Gastroesophageal sphincter (tissue), 4 donors: ENCODE measurements around the gene SDK2. TPM values are rescaled to one million over a fixed set of nuclear protein-coding genes. Genes with fewer than 3 reads are reported as not detected.

Experiments used
- ATAC-seq: fragments of 150-250 bp; one replicate; pipeline ENCODE4 v1.9.1; 2016; ENCODE audit warnings: mild to moderate bottlenecking, moderate library complexity
- H3K27ac ChIP-seq, 4 donors: fragments of 200-600 bp; sonication (generic) in 3 of 4; 1 replicate in 3 of 4; 2 replicates in 1 of 4; pipeline ENCODE4 v1.5.1; 2016 to 2019
- H3K27me3 ChIP-seq: fragments of 200-600 bp; sonication (generic); one replicate; pipeline ENCODE4 v1.5.1; 2019
- H3K36me3 ChIP-seq, 2 donors: fragments of 200-600 bp; sonication (generic); one replicate each; pipeline ENCODE4 v1.5.1; 2019; ENCODE audit warnings: control low read depth in 1 of 2
- H3K4me1 ChIP-seq, 3 donors: fragments of 200-600 bp; sonication (generic); 1 replicate in 2 of 3; 2 replicates in 1 of 3; pipeline ENCODE4 v1.5.1; 2016 to 2019; ENCODE audit warnings: control low read depth in 2 of 3
- H3K4me3 ChIP-seq, 2 donors: fragments of 200-600 bp; sonication (generic); one replicate each; pipeline ENCODE4 v1.5.1; 2019; ENCODE audit warnings: mild to moderate bottlenecking in 1 of 2, moderate library complexity in 1 of 2
- H3K9me3 ChIP-seq, 3 donors: fragments of 200-600 bp; sonication (generic); one replicate each; pipeline ENCODE4 v1.5.1; 2017 to 2019; ENCODE audit warnings: control low read depth in 2 of 3
- CTCF ChIP-seq, 4 experiments: fragments of 200-600 bp in 2 of 4; fragments of 450-650 bp in 2 of 4; sonication (generic) in 1 of 4; IDR thresholded peaks; one replicate each; pipeline ENCODE4 v1.5.1; 2017 to 2019; ENCODE audit warnings: antibody characterized with exemption in 4 of 4, mild to moderate bottlenecking in 2 of 4, moderate library complexity in 2 of 4
- EP300 ChIP-seq: sonication (generic); formaldehyde crosslinking; IDR thresholded peaks from one replicate; pipeline ENCODE4 v1.6.1; 2017; ENCODE audit warnings: antibody characterized with exemption, mild to moderate bottlenecking
- POLR2A ChIP-seq, 2 donors: fragments of 450-650 bp; IDR thresholded peaks; one replicate each; pipeline ENCODE4 v1.6.1; 2017; ENCODE audit warnings: antibody characterized with exemption in 2 of 2, mild to moderate bottlenecking in 2 of 2, moderate library complexity in 1 of 2
- POLR2AphosphoS5 ChIP-seq: sonication (generic); formaldehyde crosslinking; IDR thresholded peaks from one replicate; pipeline ENCODE4 v1.6.1; 2017; ENCODE audit warnings: antibody characterized with exemption
- WGBS, 2 donors: methylation state at CpG; one replicate each; pipeline ENCODE4 v1.1.5; 2018; ENCODE audit warnings: low coverage in 1 of 2; 5-methylcytosine and 5-hydroxymethylcytosine counted together
- total RNA-seq, 4 donors: library from RNA; depleted of rRNA; stranded (reverse); fragments of >200 nt; gene quantifications; one replicate each; pipeline ENCODE4 v1.1.0, GENCODE V29; 2016

SDK2 gene
- total RNA-seq, 4 donors from 2014 or later, result 0.31 to 2.0 (median 0.78) TPM

- H3K27me3 ChIP-seq, result no peaks in the 10 kb centered on the region
- no peak overlapping the region for H3K27ac ChIP-seq
- 96% methylated on average over 4 of the region's 11 CpGs; no CpG with 5 or more reads in 1 of the 2 donors for WGBS, 2 donors
- H3K4me1 ChIP-seq, result no peaks in the 10 kb centered on the region
- no peak overlapping the region for H3K4me3 ChIP-seq
- ATAC-seq, result no peak
- TF ChIP-seq CTCF (IDR thresholded peaks at IDR 0.05) (no peak), EP300 (no peak), POLR2A (IDR thresholded peaks at IDR 0.05) (no peak), POLR2AphosphoS5 (no peak)
- no peaks in the 10 kb centered on the region for H3K36me3 ChIP-seq
- H3K9me3 ChIP-seq, result no peaks in the 10 kb centered on the region
These were observed 253.4 kb downstream of the SDK2 start for GRCh38 chr17:73390851-73391250.

GRCh38 chr17:73390221-73390620, 254.0 kb downstream of the SDK2 start:
- no CpG with 5 or more reads among the region's 16 CpGs for WGBS, 2 donors
- Histone ChIP-seq H3K4me1 (no peaks in the 10 kb centered on the region), H3K27me3 (no peaks in the 10 kb centered on the region), H3K36me3 (no peaks in the 10 kb centered on the region), H3K9me3 (no peaks in the 10 kb centered on the region), H3K27ac (no peak overlapping the region), H3K4me3 (no peak overlapping the region)
- no peak for ATAC-seq
- TF ChIP-seq CTCF (IDR thresholded peaks at IDR 0.05), result no peak
- no peak for TF ChIP-seq POLR2AphosphoS5
- no peak for TF ChIP-seq POLR2A (IDR thresholded peaks at IDR 0.05)
- no peak for TF ChIP-seq EP300

GRCh38 chr17:73389411-73389810, 254.8 kb downstream of the SDK2 start:
- Histone ChIP-seq H3K9me3 (no peaks in the 10 kb centered on the region), H3K4me3 (no peak overlapping the region), H3K4me1 (no peaks in the 10 kb centered on the region), H3K36me3 (no peaks in the 10 kb centered on the region), H3K27me3 (no peaks in the 10 kb centered on the region), H3K27ac (no peak overlapping the region)
- WGBS, 2 donors, result 70% methylated on average over 2 of the region's 6 CpGs; no CpG with 5 or more reads in 1 of the 2 donors
- ATAC-seq, result no peak
- TF ChIP-seq CTCF (IDR thresholded peaks at IDR 0.05) (no peak), EP300 (no peak), POLR2A (IDR thresholded peaks at IDR 0.05) (no peak), POLR2AphosphoS5 (no peak)

GRCh38 chr17:73388578-73388905, 255.7 kb downstream of the SDK2 start:
- Histone ChIP-seq H3K36me3 (no peaks in the 10 kb centered on the region), H3K9me3 (no peaks in the 10 kb centered on the region), H3K4me3 (no peak overlapping the region), H3K27ac (no peak overlapping the region), H3K4me1 (no peaks in the 10 kb centered on the region), H3K27me3 (no peaks in the 10 kb centered on the region)
- ATAC-seq, result no peak
- TF ChIP-seq CTCF (IDR thresholded peaks at IDR 0.05) (no peak), POLR2AphosphoS5 (no peak), POLR2A (IDR thresholded peaks at IDR 0.05) (no peak), EP300 (no peak)

- Histone ChIP-seq H3K36me3 (no peaks in the 10 kb centered on the region), H3K27me3 (no peaks in the 10 kb centered on the region), H3K4me3 (no peak overlapping the region), H3K27ac (no peak overlapping the region), H3K4me1 (no peaks in the 10 kb centered on the region), H3K9me3 (no peaks in the 10 kb centered on the region)
- ATAC-seq, result no peak
- 67 to 93% methylated on average over 5 to 8 of the region's 28 CpGs for WGBS, 2 donors
- TF ChIP-seq POLR2AphosphoS5, result no peak
- TF ChIP-seq CTCF (IDR thresholded peaks at IDR 0.05), result no peak
- no peak for TF ChIP-seq POLR2A (IDR thresholded peaks at IDR 0.05)
- TF ChIP-seq EP300, result no peak
These were observed 256.3 kb downstream of the SDK2 start for GRCh38 chr17:73387746-73388577.
